ENCODE measurements around the gene ZNF433. TPM values are rescaled to one million over a fixed set of nuclear protein-coding genes. Genes with fewer than 3 reads are reported as not detected.
A peak's percentile ranks its signal among the peaks of the same experiment; 100 is the strongest.

Gene ZNF433
- total and polyA plus RNA-seq, 10 donors = 2.4 to 7.7 (median 4.6) TPM

DNA sequence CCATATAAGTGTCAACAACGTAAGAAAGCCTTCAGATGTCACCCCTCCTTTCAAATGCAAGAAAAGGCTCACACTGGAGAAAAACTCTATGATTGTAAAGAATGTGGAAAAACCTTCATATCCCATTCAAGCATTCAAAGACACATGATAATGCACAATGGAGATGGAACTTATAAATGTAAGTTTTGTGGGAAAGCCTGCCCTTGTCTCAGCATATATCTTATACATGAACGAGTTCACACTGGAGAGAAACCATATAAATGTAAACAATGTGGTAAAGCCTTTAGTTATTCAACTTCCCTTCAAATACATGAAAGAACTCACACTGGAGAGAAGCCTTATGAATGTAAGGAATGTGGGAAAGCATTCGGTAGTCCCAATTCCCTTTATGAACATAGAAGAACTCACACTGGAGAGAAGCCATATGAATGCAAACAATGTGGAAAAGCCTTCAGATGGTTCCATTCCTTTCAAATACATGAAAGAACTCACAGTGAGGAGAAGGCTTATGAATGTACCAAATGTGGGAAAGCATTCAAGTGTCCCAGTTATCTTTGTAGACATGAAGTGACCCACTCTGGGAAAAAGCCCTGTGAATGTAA lies 40.2 kb upstream of the ZNF433 start:
- Histone ChIP-seq H3K27ac (no peak overlapping the region), H3K36me3 (peaks cover 20 to 89% (median 44%) of the 10 kb centered on the region in 6 donors), H3K4me3 (peak overlapping the region in 1 of 8 donors; percentile 4), H3K9me3 (peaks cover 65 to 100% (median 100%) of the 10 kb centered on the region in 8 donors), H3K27me3 (replicated peaks in 1 of 7) (no peaks in the 10 kb centered on the region), H3K4me1 (no peaks in the 10 kb centered on the region)
- 91 to 96% (median 95%) methylated on average over 3 of the region's 3 CpGs for WGBS, 5 donors
- intact Hi-C loops (cut with DNase I; ENCODE audit: low total_unique reads) = no loop called here
- TF ChIP-seq CTCF (IDR thresholded peaks at IDR 0.05 in 8 of 11, conservative IDR thresholded peaks at IDR 0.05 in 3 of 11) = no peak
- TF ChIP-seq POLR2A (IDR thresholded peaks at IDR 0.05) = no peak
- no peak for TF ChIP-seq POLR2AphosphoS5 (IDR thresholded peaks at IDR 0.05)
- no peak for DNase-seq

- H3K4me1 ChIP-seq = peaks cover 0 to 30% (median 13%) of the 10 kb centered on the region in 6 donors
- peaks cover 0 to 26% (median 5%) of the 10 kb centered on the region in 6 donors for H3K36me3 ChIP-seq
- H3K9me3 ChIP-seq = peaks cover 0 to 45% (median 34%) of the 10 kb centered on the region in 8 donors
- WGBS, 5 donors = 2 to 10% (median 3%) methylated on average over 18 to 66 of the region's 66 CpGs
- peak within 1 kb of the TSS; percentile 75 to 94 (median 92) for H3K27ac ChIP-seq
- DNase-seq = peak; percentile 96
- intact Hi-C loops (cut with DNase I; ENCODE audit: low total_unique reads) = no loop called here
- H3K27me3 ChIP-seq (replicated peaks in 1 of 7) = no peaks in the 10 kb centered on the region
- TF ChIP-seq POLR2AphosphoS5 (IDR thresholded peaks at IDR 0.05) (peak; percentile 97 to 99 (median 99)), CTCF (IDR thresholded peaks at IDR 0.05 in 8 of 11, conservative IDR thresholded peaks at IDR 0.05 in 3 of 11) (peak in 2 of 11 experiments; percentile 7 to 13), POLR2A (IDR thresholded peaks at IDR 0.05) (peak in 2 of 3 donors; percentile 79 to 88)
- H3K4me3 ChIP-seq = peak within 1 kb of the TSS; percentile 42 to 79 (median 69)
Observed at GRCh38 chr19:12064590-12065538, 29.4 kb upstream of the ZNF433 start, which contains the start of gene ZNF844. ZNF844 (plus strand) TSS chr19:12064731; CDS start chr19:12064874, 143 bp downstream.

GRCh38 chr19:12055784-12056183 lies 20.3 kb upstream of the ZNF433 start:
- no peaks in the 10 kb centered on the region for H3K36me3 ChIP-seq
- no peak for DNase-seq
- TF ChIP-seq POLR2AphosphoS5 (IDR thresholded peaks at IDR 0.05) (no peak), POLR2A (IDR thresholded peaks at IDR 0.05) (no peak), CTCF (IDR thresholded peaks at IDR 0.05 in 8 of 11, conservative IDR thresholded peaks at IDR 0.05 in 3 of 11) (no peak)
- H3K9me3 ChIP-seq = no peaks in the 10 kb centered on the region
- intact Hi-C loops (cut with DNase I; ENCODE audit: low total_unique reads) = no loop called here
- no peak overlapping the region for H3K27ac ChIP-seq
- H3K27me3 ChIP-seq (replicated peaks in 1 of 7) = peaks cover 0 to 30% (median 0%) of the 10 kb centered on the region in 7 donors
- no peak overlapping the region for H3K4me3 ChIP-seq
- peaks cover 4 to 35% (median 20%) of the 10 kb centered on the region in 6 donors for H3K4me1 ChIP-seq
- 85 to 91% (median 86%) methylated on average over 5 of the region's 5 CpGs for WGBS, 5 donors

All from spleen (tissue), 11 donors.